Measurements from ENCODE around the gene EPB41. TPM values are rescaled to one million over a fixed set of nuclear protein-coding genes. Genes with fewer than 3 reads are reported as not detected.
A peak's percentile ranks its signal among the peaks of the same experiment; 100 is the strongest.

The EPB41 gene
- total RNA-seq, 1 experiment from 2014 or later = 41.7 TPM

GRCh38 chr1:29124366-29125236 is 210.2 kb downstream of the EPB41 start (continued):
- TF ChIP-seq, protein P1, sequence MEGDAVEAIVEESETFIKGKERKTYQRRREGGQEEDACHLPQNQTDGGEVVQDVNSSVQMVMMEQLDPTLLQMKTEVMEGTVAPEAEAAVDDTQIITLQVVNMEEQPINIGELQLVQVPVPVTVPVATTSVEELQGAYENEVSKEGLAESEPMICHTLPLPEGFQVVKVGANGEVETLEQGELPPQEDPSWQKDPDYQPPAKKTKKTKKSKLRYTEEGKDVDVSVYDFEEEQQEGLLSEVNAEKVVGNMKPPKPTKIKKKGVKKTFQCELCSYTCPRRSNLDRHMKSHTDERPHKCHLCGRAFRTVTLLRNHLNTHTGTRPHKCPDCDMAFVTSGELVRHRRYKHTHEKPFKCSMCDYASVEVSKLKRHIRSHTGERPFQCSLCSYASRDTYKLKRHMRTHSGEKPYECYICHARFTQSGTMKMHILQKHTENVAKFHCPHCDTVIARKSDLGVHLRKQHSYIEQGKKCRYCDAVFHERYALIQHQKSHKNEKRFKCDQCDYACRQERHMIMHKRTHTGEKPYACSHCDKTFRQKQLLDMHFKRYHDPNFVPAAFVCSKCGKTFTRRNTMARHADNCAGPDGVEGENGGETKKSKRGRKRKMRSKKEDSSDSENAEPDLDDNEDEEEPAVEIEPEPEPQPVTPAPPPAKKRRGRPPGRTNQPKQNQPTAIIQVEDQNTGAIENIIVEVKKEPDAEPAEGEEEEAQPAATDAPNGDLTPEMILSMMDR (IDR thresholded peaks at IDR 0.05 in 2 of 3, conservative IDR thresholded peaks at IDR 0.05 in 1 of 3; ENCODE audit: borderline replicate concordance in 1 of 3, insufficient read depth in 1 of 3, low read depth in 2 of 3, low read length in 2 of 3) = peak in 2 of 3 experiments; percentile 56 to 70; a peak in 4 of 6 replicates
- no peak for TF ChIP-seq FOSL1 (IDR thresholded peaks at IDR 0.05; ENCODE audit: low read depth)

GRCh38 chr1:29125237-29125641 is 210.9 kb downstream of the EPB41 start:
- no peak for ATAC-seq
- Histone ChIP-seq H3K27me3 (ENCODE audit: insufficient read depth, low read length) (no peaks in the 10 kb centered on the region), H3K9ac (ENCODE audit: low read length) (peak overlapping the region; percentile 97), H3K4me3 (replicated peaks in 1 of 2; ENCODE audit: low read depth in 1 of 2, low read length in 2 of 2) (peak overlapping the region in 1 of 2 experiments; percentile 96; a peak in 2 of 4 replicates), H3K4me1 (ENCODE audit: control insufficient read depth in 1 of 2, insufficient read depth in 2 of 2, low read length in 2 of 2) (peaks cover 2 to 11% of the 10 kb centered on the region in 2 experiments; a peak in 2 of 4 replicates), H4K20me1 (ENCODE audit: insufficient read depth) (no peaks in the 10 kb centered on the region), H3K4me2 (ENCODE audit: low read length) (peak overlapping the region; percentile 99), H3K27ac (ENCODE audit: low read depth, low read length) (peak overlapping the region; percentile 93), H3K79me2 (ENCODE audit: insufficient read depth, low read length) (peaks cover 24% of the 10 kb centered on the region), H3K36me3 (ENCODE audit: control insufficient read depth in 1 of 2, insufficient read depth in 2 of 2, low read length in 2 of 2) (no peaks in the 10 kb centered on the region), H3K9me3 (ENCODE audit: control insufficient read depth in 1 of 2, insufficient read depth in 1 of 2, low read depth in 1 of 2, low read length in 2 of 2) (no peaks in the 10 kb centered on the region), H2AFZ (ENCODE audit: low read depth, low read length, poor library complexity, severe bottlenecking) (no peak overlapping the region), H3K9me2 (ENCODE audit: insufficient read depth) (no peaks in the 10 kb centered on the region)
- intact Hi-C loops (cut with micrococcal nuclease) = no loop called here
- DNase-seq (ENCODE audit: low read depth, low spot score) = no peak
- RAD21 ChIA-PET (ENCODE audit: low non-redundant PET in 1 of 2, low total read pairs in 2 of 2, uncharacterized antibody in 2 of 2, unreplicated experiment in 2 of 2) = interaction anchor here in 1 of 2 experiments (0.7 kb wide), 1 partner anchor 18 kb away, joined by 6 read pairs; no protein-coding TSS in a partner anchor
- BruUV-seq (replicated peaks) = no TSS peak
- CTCF ChIA-PET = interaction anchor here (0.8 to 1.5 kb wide), 2 partner anchors 46 to 341 kb away, joined by 3 read pairs; no protein-coding TSS in a partner anchor
- POLR2A ChIA-PET = no interaction called here
- TF ChIP-seq CBX3 (IDR thresholded peaks at IDR 0.05; ENCODE audit: low read depth) = no peak
- no peak for TF ChIP-seq CEBPB (IDR thresholded peaks at IDR 0.05; ENCODE audit: low read depth)
- TF ChIP-seq EGR1 (IDR thresholded peaks at IDR 0.05; ENCODE audit: low read depth) = no peak
- TF ChIP-seq ATF3 (IDR thresholded peaks at IDR 0.05) = no peak
- TF ChIP-seq SIN3A (IDR thresholded peaks at IDR 0.05; ENCODE audit: low read depth) = no peak
- no peak for TF ChIP-seq EZH2phosphoT487 (IDR thresholded peaks at IDR 0.05; ENCODE audit: borderline replicate concordance)
- TF ChIP-seq ZFX (IDR thresholded peaks at IDR 0.05) = no peak
- no peak for TF ChIP-seq SP1 (IDR thresholded peaks at IDR 0.05; ENCODE audit: low read depth)
- TF ChIP-seq, protein P2, sequence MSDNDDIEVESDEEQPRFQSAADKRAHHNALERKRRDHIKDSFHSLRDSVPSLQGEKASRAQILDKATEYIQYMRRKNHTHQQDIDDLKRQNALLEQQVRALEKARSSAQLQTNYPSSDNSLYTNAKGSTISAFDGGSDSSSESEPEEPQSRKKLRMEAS (IDR thresholded peaks at IDR 0.05) = no peak
- TF ChIP-seq EZH2 (IDR thresholded peaks at IDR 0.05) = no peak
- TF ChIP-seq, protein P3, sequence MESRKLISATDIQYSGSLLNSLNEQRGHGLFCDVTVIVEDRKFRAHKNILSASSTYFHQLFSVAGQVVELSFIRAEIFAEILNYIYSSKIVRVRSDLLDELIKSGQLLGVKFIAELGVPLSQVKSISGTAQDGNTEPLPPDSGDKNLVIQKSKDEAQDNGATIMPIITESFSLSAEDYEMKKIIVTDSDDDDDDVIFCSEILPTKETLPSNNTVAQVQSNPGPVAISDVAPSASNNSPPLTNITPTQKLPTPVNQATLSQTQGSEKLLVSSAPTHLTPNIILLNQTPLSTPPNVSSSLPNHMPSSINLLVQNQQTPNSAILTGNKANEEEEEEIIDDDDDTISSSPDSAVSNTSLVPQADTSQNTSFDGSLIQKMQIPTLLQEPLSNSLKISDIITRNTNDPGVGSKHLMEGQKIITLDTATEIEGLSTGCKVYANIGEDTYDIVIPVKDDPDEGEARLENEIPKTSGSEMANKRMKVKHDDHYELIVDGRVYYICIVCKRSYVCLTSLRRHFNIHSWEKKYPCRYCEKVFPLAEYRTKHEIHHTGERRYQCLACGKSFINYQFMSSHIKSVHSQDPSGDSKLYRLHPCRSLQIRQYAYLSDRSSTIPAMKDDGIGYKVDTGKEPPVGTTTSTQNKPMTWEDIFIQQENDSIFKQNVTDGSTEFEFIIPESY (IDR thresholded peaks at IDR 0.05; ENCODE audit: extremely low read depth, insufficient replicate concordance, low read length) = no peak
- TF ChIP-seq SRF (IDR thresholded peaks at IDR 0.05; ENCODE audit: low read depth) = no peak
- no peak for TF ChIP-seq JUND (IDR thresholded peaks at IDR 0.05)
- no peak for TF ChIP-seq TCF7L2 (IDR thresholded peaks at IDR 0.05; ENCODE audit: borderline replicate concordance, extremely low read depth, insufficient read depth, insufficient read length)
- TF ChIP-seq POLR2A (IDR thresholded peaks at IDR 0.05; ENCODE audit: borderline replicate concordance, extremely low read depth, insufficient read depth, insufficient read length) = no peak
